GM12873 (cell line): ENCODE measurements around the gene PPP1R3F.

Experiments
- TF ChIP-seq, protein P1 (sequence below): IDR thresholded peaks from 2 replicates; pipeline ENCODE4 v1.5.1; 2012; ENCODE audit warnings: low read depth, mild to moderate bottlenecking, moderate library complexity, low read length, control low read depth; ENCODE audit not compliant: insufficient read depth; ENCODE audit errors: missing control alignments

The PPP1R3F gene

GRCh38 chrX:49249616-49250015 lies 20.0 kb upstream of the PPP1R3F start:
- TF ChIP-seq, protein P1, sequence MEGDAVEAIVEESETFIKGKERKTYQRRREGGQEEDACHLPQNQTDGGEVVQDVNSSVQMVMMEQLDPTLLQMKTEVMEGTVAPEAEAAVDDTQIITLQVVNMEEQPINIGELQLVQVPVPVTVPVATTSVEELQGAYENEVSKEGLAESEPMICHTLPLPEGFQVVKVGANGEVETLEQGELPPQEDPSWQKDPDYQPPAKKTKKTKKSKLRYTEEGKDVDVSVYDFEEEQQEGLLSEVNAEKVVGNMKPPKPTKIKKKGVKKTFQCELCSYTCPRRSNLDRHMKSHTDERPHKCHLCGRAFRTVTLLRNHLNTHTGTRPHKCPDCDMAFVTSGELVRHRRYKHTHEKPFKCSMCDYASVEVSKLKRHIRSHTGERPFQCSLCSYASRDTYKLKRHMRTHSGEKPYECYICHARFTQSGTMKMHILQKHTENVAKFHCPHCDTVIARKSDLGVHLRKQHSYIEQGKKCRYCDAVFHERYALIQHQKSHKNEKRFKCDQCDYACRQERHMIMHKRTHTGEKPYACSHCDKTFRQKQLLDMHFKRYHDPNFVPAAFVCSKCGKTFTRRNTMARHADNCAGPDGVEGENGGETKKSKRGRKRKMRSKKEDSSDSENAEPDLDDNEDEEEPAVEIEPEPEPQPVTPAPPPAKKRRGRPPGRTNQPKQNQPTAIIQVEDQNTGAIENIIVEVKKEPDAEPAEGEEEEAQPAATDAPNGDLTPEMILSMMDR = no peak

DNA sequence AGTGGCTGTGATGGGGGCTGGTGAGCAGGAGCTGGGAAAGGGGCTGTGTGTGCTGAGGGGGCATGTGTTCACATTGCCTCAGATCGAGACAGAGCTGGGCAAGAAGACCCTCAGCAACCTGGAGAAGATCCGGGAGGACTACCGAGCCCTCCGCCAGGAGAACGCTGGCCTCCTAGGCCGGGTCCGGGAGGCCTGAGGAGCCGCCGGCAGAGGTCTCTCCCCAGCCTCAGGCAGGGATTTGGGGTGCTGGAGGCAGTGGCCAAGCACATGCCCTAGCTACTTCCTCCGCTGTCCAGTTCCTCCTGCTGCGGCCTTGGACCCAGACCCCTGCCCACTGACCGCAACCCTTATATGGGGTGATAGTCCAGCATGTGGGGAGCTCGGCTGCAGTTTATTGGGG lies 19.5 kb upstream of the PPP1R3F start:
- TF ChIP-seq, protein P1 = no peak

DNA sequence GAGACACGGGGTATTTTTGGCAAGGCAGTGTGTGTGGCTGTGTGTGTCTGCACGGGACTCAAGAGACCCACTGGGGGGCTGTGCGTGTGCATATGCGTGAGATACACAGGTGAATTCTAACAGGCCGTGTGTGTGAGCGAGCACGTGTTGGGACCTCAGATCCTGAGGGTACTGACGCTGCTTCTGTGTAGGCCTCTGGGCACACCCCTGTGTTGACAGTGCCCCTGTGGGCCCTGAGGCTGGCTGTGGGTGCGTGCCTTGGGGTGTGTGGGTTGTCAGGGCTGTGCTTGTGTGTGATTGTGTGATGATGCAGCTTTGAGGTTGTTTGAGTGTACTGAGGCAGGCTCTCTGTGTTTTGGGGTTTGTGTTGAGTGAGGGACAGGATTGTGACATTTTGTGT lies 19.0 kb upstream of the PPP1R3F start:
- TF ChIP-seq, protein P1 = no peak

DNA sequence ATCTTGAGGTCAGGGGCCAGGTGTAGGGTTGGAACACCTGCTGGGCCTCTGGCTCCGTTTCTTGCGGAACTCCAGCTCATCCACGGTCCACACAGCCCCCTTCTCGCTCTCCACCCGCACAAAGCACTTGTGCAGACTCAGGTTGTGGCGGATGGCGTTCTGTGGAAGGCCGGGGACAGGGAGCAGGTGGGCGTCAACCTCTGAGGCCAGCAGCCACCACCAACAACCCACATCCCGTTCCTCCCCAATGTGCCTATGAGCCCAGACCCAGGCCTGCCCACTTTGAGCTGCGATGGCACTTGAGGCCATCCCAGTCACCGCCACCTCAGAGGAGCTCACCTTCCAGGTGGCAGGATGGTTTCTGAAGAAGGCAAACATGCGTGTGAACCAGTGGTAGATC lies 18.3 kb upstream of the PPP1R3F start:
- TF ChIP-seq, protein P1 = no peak

GRCh38 chrX:49254639-49255038 lies 15.0 kb upstream of the PPP1R3F start:
- TF ChIP-seq, protein P1 = no peak

GRCh38 chrX:49256268-49256995 lies 13.2 kb upstream of the PPP1R3F start:
- TF ChIP-seq, protein P1 = no peak

GRCh38 chrX:49257074-49257790 lies 12.4 kb upstream of the PPP1R3F start:
- TF ChIP-seq, protein P1 = no peak
